ENCODE measurements around the gene TBC1D16. TPM values are rescaled to one million over a fixed set of nuclear protein-coding genes. Genes with fewer than 3 reads are reported as not detected.

TBC1D16 gene
- total RNA-seq, 2 donors from 2014 or later, result 15.8 to 32.8 TPM

- no peaks in the 10 kb centered on the region for H3K36me3 Mint-ChIP-seq (ENCODE audit: insufficient read depth in 2 of 2)
- H3K9me3 Mint-ChIP-seq, result no peaks in the 10 kb centered on the region
- ATAC-seq (replicated peaks in 1 of 2) (no peak), DNase-seq (no peak)
- H3K4me3 Mint-ChIP-seq, result peak overlapping the region in 1 of 2 donors; percentile 31
- H3K4me1 Mint-ChIP-seq (ENCODE audit: low read depth), result no peaks in the 10 kb centered on the region
- H3K27me3 Mint-ChIP-seq (ENCODE audit: low read depth), result no peaks in the 10 kb centered on the region
- H3K27ac Mint-ChIP-seq, result no peak overlapping the region
Measured at GRCh38 chr17:79922116-79922601, 113.5 kb downstream of the TBC1D16 start.

GRCh38 chr17:79921411-79922115, 114.1 kb downstream of the TBC1D16 start:
- DNase-seq (no peak), ATAC-seq (replicated peaks in 1 of 2) (peak in 1 of 2 donors; percentile 22)
- Mint-ChIP-seq H3K27me3 (ENCODE audit: low read depth) (no peaks in the 10 kb centered on the region), H3K27ac (no peak overlapping the region), H3K9me3 (no peaks in the 10 kb centered on the region), H3K36me3 (ENCODE audit: insufficient read depth in 2 of 2) (no peaks in the 10 kb centered on the region), H3K4me1 (ENCODE audit: low read depth) (no peaks in the 10 kb centered on the region), H3K4me3 (peak overlapping the region in 1 of 2 donors; percentile 31)

- no peaks in the 10 kb centered on the region for H3K4me1 Mint-ChIP-seq (ENCODE audit: low read depth)
- no peaks in the 10 kb centered on the region for H3K27me3 Mint-ChIP-seq (ENCODE audit: low read depth)
- DNase-seq (no peak), ATAC-seq (replicated peaks in 1 of 2) (no peak)
- H3K36me3 Mint-ChIP-seq (ENCODE audit: insufficient read depth in 2 of 2), result no peaks in the 10 kb centered on the region
- H3K9me3 Mint-ChIP-seq, result no peaks in the 10 kb centered on the region
- H3K27ac Mint-ChIP-seq, result no peak overlapping the region
- no peak overlapping the region for H3K4me3 Mint-ChIP-seq
Measured at GRCh38 chr17:79920751-79921410, 114.8 kb downstream of the TBC1D16 start.

- no peaks in the 10 kb centered on the region for H3K27me3 Mint-ChIP-seq (ENCODE audit: low read depth)
- H3K9me3 Mint-ChIP-seq, result no peaks in the 10 kb centered on the region
- no peak overlapping the region for H3K4me3 Mint-ChIP-seq
- H3K27ac Mint-ChIP-seq, result no peak overlapping the region
- H3K4me1 Mint-ChIP-seq (ENCODE audit: low read depth), result no peaks in the 10 kb centered on the region
- ATAC-seq (replicated peaks in 1 of 2), result no peak
- DNase-seq, result no peak
- H3K36me3 Mint-ChIP-seq (ENCODE audit: insufficient read depth in 2 of 2), result no peaks in the 10 kb centered on the region
Measured at GRCh38 chr17:79919862-79920720, 115.6 kb downstream of the TBC1D16 start.

- Mint-ChIP-seq H3K4me1 (ENCODE audit: low read depth) (no peaks in the 10 kb centered on the region), H3K27me3 (ENCODE audit: low read depth) (no peaks in the 10 kb centered on the region), H3K27ac (no peak overlapping the region), H3K36me3 (ENCODE audit: insufficient read depth in 2 of 2) (no peaks in the 10 kb centered on the region), H3K4me3 (no peak overlapping the region), H3K9me3 (no peaks in the 10 kb centered on the region)
- ATAC-seq (replicated peaks in 1 of 2), result no peak
- DNase-seq, result no peak
Measured at GRCh38 chr17:79919164-79919585, 116.5 kb downstream of the TBC1D16 start.

GRCh38 chr17:79918581-79919163, 117.0 kb downstream of the TBC1D16 start:
- Mint-ChIP-seq H3K9me3 (no peaks in the 10 kb centered on the region), H3K4me1 (ENCODE audit: low read depth) (no peaks in the 10 kb centered on the region)

GRCh38 chr17:79917902-79918484, 117.7 kb downstream of the TBC1D16 start:
- H3K27ac Mint-ChIP-seq, result no peak overlapping the region
- H3K9me3 Mint-ChIP-seq, result no peaks in the 10 kb centered on the region
- no peak for ATAC-seq (replicated peaks in 1 of 2)
- no peaks in the 10 kb centered on the region for H3K27me3 Mint-ChIP-seq (ENCODE audit: low read depth)
- no peaks in the 10 kb centered on the region for H3K4me1 Mint-ChIP-seq (ENCODE audit: low read depth)
- no peak for DNase-seq
- no peak overlapping the region for H3K4me3 Mint-ChIP-seq
- H3K36me3 Mint-ChIP-seq (ENCODE audit: insufficient read depth in 2 of 2), result no peaks in the 10 kb centered on the region

More at GRCh38 chr17:79918581-79919163, 117.0 kb downstream of the TBC1D16 start:
- Mint-ChIP-seq H3K4me3 (no peak overlapping the region), H3K27me3 (ENCODE audit: low read depth) (no peaks in the 10 kb centered on the region), H3K27ac (no peak overlapping the region), H3K36me3 (ENCODE audit: insufficient read depth in 2 of 2) (no peaks in the 10 kb centered on the region)
- ATAC-seq (replicated peaks in 1 of 2) (no peak), DNase-seq (no peak)

- no peaks in the 10 kb centered on the region for H3K27me3 Mint-ChIP-seq (ENCODE audit: low read depth)
- ATAC-seq (replicated peaks in 1 of 2), result no peak
- H3K36me3 Mint-ChIP-seq (ENCODE audit: insufficient read depth in 2 of 2), result no peaks in the 10 kb centered on the region
- H3K4me1 Mint-ChIP-seq (ENCODE audit: low read depth), result no peaks in the 10 kb centered on the region
- H3K4me3 Mint-ChIP-seq, result no peak overlapping the region
- no peaks in the 10 kb centered on the region for H3K9me3 Mint-ChIP-seq
- H3K27ac Mint-ChIP-seq, result no peak overlapping the region
- DNase-seq, result no peak
Measured at GRCh38 chr17:79916991-79917901, 118.4 kb downstream of the TBC1D16 start.

- Mint-ChIP-seq H3K4me3 (no peak overlapping the region), H3K4me1 (ENCODE audit: low read depth) (no peaks in the 10 kb centered on the region), H3K27ac (no peak overlapping the region), H3K27me3 (ENCODE audit: low read depth) (no peaks in the 10 kb centered on the region), H3K9me3 (no peaks in the 10 kb centered on the region), H3K36me3 (ENCODE audit: insufficient read depth in 2 of 2) (no peaks in the 10 kb centered on the region)
- no peak for ATAC-seq (replicated peaks in 1 of 2)
- DNase-seq, result no peak
Measured at GRCh38 chr17:79916506-79916905, 119.2 kb downstream of the TBC1D16 start.

GRCh38 chr17:79915850-79916430, 119.7 kb downstream of the TBC1D16 start:
- Mint-ChIP-seq H3K27me3 (ENCODE audit: low read depth) (no peaks in the 10 kb centered on the region), H3K27ac (no peak overlapping the region), H3K4me3 (no peak overlapping the region), H3K36me3 (ENCODE audit: insufficient read depth in 2 of 2) (no peaks in the 10 kb centered on the region), H3K9me3 (no peaks in the 10 kb centered on the region), H3K4me1 (ENCODE audit: low read depth) (no peaks in the 10 kb centered on the region)
- ATAC-seq (replicated peaks in 1 of 2) (peak; percentile 41 to 58), DNase-seq (peak in 1 of 2 donors; percentile 29)

- Mint-ChIP-seq H3K9me3 (no peaks in the 10 kb centered on the region), H3K27ac (no peak overlapping the region), H3K36me3 (ENCODE audit: insufficient read depth in 2 of 2) (no peaks in the 10 kb centered on the region), H3K4me3 (no peak overlapping the region), H3K27me3 (ENCODE audit: low read depth) (no peaks in the 10 kb centered on the region), H3K4me1 (ENCODE audit: low read depth) (no peaks in the 10 kb centered on the region)
- ATAC-seq (replicated peaks in 1 of 2) (no peak), DNase-seq (no peak)
Measured at GRCh38 chr17:79914813-79915740, 120.6 kb downstream of the TBC1D16 start.

All from activated T-cell treated with anti-CD3 and anti-CD28 coated beads, Interleukin-2, amount 50 U/mL, for 72 hours (primary cell).